Effector CD8-positive, alpha-beta T cell (primary cell): Measurements from ENCODE around the gene SNX30.
A peak's percentile ranks its signal among the peaks of the same experiment; 100 is the strongest.

ENCODE experiments used
- DNase-seq: peaks from one replicate; lab custom pipeline; 2025; lab: John Stamatoyannopoulos, UW

The SNX30 gene

DNA sequence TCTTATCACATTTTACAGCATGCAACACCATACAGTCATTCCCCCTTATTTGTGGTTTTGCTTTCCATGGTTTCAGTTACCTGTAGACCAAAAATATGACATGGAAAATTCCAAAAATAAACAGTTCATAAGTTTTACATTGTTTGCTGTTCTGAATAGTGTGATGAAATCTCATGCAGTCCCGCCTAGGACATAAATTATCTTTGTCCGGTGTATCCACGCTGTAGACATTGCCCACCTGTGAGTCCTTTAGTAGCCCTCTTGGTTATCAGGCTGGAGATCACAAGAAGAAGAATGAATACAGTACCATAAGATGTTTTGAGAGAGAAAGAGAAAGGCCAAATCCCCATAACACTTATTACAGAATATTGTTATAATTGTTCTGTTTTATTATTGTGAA lies 72.1 kb downstream of the SNX30 start:
- no peak for DNase-seq

DNA sequence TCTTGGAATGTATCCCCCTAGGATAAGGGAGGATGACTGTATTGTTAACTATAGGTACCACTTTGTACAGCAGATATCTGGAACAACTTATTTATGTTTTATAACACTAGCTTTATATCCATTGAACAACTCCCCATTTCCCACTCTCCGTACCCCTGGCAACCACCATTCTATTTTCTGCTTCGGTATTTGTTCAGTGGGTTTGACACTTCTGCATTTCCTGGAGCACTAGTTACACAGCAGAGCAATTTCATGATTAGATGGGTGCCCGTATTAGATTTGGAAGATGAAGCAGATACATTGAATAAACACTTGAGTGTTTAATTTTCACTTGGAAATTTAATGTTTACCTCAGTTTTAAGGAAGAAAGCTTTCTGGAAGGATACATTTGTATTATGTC lies 72.7 kb downstream of the SNX30 start:
- DNase-seq = no peak

DNA sequence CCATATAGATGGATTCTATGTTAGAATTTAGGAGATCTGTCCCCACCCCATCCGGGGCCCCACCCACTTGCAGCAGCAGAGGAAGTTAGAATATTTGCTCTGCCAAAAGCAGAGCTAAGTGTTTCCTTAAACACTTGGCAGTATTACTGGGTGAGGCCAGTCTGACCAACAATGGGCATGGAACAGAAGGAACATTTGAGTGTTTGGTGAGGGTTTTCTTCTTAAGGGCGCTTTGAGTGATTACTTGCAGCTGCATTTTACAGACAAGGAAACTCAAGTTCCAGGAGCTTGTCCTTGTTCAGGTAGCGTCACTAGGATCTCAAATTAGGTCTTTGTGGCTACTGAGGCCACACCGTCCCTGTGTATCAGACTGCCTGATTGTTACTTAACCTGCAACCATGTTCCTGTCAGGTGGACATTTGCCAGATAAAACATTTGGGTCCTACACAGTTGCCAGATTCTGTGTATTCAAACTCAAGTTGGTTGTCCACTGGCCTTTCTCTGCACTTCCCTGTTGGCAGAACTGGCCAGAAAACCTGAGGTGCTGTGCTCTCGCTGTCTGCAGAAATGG lies 80.8 kb downstream of the SNX30 start:
- no peak for DNase-seq

DNA sequence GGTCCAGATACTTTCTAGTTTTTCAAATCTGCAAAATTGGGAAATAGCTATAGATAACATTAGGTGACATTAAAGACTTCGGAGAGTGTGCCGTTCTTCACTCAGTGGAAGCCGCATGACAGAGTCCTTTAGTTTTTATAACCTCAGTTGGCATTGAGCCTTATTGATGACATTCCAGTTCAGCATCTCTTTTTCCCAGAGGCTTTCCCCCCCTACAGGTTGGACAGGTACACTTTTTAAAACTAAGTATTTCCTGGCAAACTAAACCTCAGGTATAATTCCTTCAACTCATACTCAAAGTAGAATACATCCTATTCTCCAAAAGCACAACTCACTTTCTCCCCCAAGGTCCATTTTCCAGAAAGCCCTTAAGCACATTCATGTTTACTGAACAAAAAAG lies 81.4 kb downstream of the SNX30 start:
- no peak for DNase-seq

DNA sequence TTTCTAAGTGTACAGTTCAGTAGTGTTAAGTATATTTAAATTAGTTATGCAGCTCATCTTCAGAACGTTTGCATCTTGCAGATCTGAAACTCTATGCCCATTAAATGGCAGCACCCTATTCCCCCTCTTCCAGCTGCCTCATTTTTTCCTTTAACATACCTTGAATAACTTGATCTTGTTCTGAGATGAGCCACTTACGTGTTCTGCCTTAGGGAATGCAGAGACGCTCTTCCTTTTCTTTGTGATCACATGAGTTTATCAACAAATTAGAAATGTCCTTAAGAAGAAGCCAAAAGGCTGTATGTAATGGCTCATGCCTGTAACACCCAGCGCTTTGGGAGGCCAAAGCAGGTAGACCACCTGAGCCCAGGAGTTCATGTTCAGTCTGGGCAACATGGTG lies 82.5 kb downstream of the SNX30 start:
- DNase-seq = no peak

DNA sequence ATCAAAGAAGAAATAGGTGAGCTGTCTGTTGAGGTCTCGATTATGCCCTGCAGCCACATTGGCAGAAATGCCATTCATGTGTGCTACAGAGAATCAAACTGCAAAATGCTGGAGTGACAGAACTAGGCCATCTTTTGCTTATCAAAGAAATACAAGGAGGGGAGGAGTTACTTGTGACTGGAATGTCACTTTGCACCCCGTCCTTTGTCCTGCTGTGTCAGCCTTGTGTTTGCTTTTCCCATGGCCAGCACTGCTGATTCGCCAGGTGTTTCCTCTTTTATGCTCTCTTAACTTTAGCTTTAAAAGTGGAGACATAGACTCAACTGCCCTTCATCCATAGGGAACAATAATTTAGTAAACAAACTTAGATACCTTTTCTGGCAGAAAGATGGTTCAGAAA lies 85.8 kb downstream of the SNX30 start:
- DNase-seq = no peak

DNA sequence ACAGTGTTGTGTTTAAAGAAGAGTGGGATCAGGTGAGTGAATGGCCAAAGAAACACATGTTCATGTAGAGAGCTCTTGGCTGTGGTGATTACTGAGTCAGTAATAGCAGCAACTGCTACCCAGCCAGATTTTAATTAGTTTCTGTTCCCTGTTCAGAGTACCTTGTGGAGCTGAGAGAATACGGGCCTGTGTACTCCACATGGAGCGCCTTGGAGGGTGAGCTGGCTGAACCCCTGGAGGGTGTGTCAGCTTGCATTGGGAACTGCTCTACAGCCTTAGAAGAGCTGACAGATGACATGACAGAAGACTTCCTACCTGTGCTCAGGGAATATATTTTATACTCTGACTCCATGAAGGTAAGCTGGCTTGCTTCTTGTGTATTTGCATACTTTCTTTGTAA lies 87.8 kb downstream of the SNX30 start:
- DNase-seq = no peak

DNA sequence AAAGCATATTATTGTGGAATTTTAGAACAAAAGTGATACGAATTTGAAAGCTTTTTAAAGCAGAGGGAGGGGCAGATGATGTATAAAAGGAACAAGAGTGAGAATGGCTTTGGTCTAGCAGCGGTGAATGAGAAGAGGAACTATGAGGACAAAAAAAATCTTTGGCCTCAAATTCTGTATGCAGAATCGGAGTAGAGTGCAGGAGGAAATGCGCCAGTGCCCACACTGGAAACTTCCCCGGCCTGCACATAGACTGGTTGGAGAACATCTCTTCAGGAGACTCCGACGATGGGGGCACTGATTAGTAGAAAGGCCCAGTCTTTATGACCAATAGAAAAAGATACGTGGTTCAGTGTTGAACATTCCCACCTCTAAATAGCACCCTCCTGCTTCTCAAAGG lies 88.8 kb downstream of the SNX30 start:
- no peak for DNase-seq

DNA sequence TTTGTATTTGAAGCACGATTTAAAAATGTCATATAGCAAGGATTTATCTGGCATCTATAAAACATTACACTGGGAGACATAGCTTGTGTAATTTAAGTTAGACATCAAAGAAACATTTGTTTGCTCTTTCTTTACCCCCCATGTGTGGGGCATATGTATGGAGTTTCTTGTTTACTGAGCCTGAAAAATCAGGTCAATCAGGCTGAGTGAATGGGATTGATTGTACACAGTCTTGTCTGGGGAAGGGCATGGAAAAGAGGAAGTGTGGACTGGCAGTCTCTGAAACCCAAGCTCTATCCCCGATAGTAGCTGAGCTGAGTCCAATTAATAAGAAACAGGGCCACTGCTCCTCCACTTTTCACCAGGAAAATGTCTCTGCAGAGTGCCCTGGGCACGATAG lies 90.7 kb downstream of the SNX30 start:
- DNase-seq = no peak

DNA sequence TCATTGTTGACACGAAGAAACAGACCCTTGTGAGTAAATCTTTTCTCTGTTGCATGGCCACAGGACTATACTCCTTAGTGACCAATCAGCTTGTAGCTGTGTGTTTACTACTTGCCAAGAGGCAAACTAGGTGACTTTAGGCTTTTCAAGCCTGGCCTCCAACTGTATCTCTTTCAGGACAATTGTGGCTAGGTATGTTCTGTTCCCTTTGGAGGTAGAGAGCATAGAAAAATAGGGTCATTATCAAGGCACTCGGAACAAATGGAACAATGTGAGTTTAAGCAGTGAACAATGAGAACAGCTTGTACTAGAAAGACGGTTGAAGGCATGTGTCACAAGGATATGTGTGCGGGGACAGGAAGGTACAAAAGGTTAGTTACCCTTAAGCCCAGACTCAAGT lies 92.0 kb downstream of the SNX30 start:
- DNase-seq = no peak

DNA sequence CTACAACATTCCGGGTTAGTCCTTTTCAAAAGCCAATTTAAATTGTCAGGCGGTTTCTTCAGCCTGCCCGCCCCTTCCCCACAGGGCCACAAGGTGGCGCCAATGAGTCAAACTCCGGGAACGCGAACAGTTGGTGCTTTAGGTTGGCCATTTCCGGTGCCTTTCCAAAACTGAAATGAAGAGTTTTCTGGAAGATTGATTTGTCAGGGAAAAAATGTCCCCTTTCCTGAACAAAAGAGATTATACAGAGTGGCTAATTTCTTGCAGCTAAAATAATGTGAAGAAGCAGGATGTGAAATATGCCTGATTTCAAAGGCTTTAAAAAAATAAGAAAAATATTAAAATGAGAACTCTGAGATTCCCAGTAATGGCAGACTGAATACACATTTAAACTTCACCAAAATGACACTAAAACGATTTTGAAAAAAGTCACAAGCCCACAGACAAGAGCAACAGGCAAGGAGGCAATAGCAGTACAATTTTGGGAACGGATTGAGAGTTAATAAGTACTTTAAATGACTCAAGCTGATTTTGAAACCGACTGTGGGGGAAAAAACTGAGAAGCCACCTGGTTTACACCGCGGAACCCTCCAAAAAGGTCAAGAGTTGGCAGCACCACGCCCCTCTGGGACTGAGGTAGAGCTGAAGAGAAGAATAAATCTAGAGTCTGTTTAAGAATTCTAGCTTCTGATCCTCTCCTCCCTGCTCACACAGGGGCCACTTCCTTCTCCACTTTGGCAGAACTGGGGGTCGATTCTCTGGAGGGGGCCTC lies 94.4 kb downstream of the SNX30 start:
- DNase-seq = peak; percentile 57

DNA sequence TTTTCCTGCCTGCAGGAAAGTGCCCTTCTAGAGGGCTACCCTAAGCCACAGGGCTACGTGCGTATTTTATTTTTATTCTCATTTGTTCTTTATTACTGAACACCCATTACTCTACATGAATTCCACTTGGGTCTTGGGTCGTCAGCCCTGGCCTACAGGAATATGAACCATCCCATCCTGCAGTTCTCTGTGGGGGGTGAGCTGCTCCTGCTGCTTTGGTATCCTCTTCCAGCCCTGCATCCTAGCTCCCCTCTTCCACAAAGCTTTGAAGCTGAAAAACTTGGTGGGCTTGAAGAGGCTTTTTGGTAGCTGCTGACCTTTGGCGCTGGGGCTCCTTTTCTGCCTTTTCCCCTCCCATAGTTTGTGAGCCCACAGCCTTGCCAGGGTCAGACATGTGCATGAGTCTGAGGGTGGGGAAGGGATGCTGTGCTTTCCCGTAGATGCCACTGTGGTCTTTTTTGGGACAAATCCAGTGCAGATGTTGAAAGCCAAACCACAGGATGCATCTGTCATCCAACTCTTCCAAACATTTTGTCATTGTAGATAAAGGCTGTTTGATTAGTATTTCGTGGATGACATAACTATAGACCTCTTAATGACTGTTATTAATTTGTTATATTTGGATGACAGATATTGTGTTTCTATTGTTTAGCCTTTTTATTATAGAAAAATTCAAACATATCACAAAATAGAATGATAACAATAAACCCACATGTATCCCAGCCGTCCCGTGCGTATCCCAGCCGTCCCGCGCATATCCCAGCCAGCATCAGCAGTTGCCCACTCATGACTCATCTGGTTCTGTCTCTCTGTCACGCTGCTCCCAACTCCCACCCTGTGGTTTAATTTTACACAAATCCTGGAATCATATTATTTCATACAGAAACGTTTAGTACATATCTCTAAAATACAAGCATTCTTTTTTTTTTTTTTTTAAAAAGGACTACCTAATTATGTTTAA lies 96.2 kb downstream of the SNX30 start:
- no peak for DNase-seq

DNA sequence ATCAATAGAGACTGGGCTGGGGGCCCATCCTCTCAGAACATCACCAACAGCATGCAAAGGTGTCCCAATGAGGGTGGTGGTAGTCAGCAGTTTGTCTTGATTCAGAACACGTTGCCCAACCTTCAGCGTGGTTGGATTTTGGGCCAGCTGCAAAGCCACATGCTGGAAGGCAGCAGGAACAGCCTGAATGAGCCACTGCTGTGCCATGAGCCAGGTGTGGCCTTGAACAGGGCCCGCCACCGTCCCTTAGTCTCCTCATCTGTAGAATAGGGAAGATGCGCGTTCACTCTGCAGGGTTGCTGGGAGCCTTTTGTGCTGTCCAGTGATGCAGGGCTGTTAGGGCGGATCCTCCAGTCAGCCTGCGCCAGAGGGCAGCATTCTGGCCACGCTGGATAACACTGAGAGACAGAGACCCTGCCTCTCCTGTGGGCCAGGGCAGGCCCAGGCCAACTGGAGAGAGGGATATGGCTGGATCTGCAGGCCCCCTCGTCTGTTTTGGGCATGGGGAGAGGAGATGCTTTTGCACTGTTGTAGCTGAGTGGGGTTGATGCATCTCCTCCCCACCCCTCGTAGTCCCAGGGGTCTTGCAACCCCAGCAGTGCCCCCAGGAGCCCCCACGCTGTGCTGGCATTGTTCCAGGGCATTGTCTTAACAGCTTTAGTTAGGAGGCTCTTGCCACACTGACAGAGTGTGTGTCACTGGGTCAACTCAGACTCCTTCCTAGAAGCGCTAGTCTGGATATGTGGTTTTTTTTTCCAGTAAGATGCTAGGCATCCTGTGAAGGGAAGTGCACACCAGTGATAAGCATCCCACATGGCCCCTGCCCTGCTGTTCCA lies 98.0 kb downstream of the SNX30 start:
- DNase-seq = no peak

DNA sequence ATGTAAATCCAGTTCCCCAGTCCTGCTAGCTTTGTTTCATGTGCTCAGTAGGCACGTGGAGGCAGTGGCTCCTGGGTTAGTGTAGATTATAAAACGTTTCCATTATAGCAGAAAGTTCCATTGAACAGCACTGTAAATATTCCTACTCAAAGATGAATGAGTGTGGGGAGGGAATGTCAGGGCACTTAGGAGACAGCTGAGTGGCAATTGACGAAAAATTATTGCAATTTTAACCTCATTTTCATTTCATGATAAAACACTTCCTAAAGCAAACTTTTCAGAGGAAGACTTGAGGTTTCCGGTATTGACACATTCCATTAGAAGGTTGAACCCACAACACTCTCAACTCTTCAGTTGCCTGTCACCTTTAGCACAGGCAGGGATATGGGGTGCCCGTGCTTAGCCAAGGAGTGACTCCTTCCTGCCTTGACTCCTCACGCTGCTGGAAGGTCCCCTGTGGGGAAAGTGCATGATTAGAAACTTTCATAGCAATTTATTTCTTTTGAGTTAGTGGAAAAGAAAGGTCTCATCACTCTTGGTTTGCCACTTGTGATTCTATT lies 98.9 kb downstream of the SNX30 start:
- no peak for DNase-seq

DNA sequence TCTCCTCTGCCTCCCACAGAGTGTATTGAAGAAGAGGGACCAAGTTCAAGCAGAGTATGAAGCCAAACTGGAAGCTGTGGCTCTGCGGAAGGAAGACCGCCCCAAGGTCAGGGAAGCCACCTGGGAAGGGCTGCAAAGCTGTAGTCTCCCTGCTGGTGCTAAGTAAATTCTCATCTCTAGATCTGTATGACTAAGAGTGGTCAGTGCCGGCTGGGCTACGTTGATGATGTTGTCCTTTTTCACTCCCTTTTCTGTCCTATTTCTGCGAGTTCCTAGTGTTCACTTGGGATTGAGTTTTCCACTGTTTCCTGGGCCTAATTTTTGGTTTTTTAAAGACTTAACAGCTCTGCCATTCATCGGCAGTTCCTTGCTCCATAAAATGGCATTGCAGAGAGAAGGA lies 100.3 kb downstream of the SNX30 start:
- no peak for DNase-seq

DNA sequence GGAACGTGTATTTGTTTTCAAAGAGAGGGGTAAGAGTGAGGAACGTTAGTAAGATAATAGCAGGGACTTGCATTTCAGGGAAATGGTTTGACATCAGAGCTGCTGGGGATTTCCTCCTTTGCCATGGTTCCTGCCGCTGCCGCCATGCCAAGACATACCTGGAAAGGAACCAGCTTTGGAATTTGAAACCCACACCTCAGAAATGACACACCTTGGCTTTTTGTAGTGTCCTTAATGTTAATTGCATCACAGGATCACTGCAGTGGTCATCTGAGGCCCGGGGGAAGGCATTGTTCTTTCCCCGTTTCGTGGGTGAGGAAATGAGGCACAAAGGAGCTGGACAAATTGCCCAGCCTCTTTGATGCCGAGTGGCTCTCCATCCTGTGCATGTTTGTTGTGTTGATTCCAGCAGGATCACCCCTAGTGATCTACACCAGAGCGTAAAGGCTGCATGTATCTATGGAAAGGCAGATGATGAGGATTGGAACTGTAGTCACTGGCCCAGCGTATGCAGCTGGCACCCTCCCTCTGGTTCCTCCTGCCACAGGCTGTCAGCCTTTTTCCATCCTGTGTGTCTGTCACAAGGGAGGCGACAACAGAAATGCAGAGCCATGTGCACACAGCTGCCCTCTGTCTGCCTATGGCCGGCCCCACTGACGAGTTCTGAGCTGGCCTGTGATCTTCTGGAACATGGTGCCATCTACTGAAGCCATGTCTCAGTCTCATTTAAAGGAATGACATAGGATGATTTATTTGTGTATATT lies 102.4 kb downstream of the SNX30 start:
- DNase-seq = no peak

DNA sequence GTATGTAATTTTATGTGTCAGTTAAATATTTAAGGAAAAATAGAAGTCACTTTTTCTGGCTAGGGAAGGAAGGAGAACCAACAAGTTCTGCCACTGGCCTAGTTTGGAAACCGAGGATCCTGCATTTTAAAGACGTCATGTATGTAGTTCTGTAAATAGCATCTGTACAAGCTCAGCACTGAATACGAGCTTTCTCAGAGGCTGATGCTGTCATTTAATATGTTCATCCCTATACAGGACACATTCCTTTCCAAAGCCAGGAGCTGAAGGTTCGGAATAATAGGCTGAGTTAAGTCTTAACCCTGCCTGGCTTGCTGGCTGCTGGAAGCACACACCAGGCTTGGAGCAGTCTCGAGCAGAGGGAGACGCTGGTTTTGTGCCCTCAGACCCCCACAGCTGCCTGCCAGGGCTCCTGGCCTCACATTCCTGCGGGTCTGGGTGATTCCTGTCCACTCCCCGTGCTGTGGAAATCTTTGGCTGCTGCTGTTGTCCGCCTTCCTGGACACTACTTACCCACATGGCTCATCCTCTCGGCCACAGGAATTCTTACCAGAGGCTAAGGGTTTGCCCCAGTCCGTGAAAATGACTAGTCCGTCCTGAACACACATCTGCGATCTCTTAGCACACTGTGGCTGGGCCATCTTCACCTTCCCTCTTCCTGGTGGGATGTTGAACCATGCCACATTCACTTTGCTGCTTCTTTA lies 103.5 kb downstream of the SNX30 start:
- DNase-seq = no peak

DNA sequence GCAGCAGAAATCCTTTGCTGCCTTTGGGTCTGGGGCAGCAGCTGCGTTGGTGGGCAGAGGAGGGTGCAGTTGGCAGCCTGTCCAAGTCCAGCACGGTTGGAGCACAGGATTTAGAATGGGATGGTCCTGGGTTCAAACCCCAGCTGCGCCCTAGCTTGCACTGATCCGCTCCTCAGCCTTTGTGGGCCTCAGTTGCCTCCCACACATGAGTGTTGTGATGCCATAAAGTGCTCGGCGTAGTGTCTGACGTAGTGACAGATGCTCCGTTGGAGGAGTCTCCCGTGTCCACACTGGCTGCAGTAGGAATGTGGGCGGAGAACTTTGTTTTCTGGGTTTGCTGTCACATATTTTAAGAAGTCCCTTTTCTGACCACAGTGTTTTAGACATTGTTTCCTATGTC lies 104.1 kb downstream of the SNX30 start:
- DNase-seq = no peak

DNA sequence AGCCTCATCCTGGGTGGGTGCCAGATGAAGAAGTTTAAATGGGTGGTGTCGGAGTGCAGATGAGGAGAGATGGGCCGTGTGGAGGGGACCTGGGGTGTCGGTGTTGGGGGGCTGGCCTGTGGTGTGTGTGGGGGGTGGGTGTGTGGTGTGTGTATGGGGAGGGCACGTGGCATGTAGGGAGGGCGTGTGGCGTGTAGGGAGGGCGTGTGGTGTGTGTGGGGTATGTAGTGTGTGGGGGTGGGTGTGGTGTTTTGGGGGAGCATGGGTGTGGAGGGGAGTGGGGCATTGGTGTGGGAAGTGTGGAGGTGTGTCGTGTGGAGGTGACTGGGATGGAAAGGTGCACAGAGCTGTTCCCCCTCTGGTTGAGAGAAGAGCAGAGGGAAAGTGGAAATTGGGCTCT lies 105.6 kb downstream of the SNX30 start:
- DNase-seq = no peak

DNA sequence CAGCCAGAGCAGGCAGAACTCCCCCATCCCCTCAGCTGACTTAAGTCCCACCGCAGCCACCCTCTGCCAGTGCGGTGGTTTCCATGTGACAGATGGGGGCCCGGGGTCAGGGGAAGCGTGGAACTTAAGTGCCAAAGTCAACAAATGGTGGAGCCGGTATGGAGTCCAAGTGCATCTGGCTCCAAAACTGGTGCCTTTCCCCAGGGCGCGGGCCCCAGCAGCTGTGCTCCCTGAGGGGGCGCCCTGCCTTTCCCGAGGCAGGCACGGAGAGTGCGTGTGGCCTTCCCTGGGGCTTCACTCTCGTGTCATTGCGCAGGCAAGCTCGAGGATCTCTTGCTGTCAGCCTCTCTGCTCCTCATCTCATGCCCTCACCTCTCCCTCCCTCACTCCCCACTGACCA lies 106.3 kb downstream of the SNX30 start:
- no peak for DNase-seq
